NT2/D1 (cell line): ENCODE data around the gene ANG.

ENCODE experiments used
- DNase-seq: peaks from one replicate; pipeline ENCODE4 v3.0.0-alpha.2; 2011; ENCODE audit warnings: low read depth, low spot score
- H3K27me3 ChIP-seq: 2 replicates; pipeline ENCODE4 v1.6.0; 2011; ENCODE audit warnings: mild to moderate bottlenecking; ENCODE audit not compliant: insufficient read length, insufficient read depth
- H3K36me3 ChIP-seq: 2 replicates; pipeline ENCODE4 v1.6.1; 2011; ENCODE audit warnings: mild to moderate bottlenecking, low read length, mixed read lengths; ENCODE audit not compliant: insufficient read depth, insufficient read length
- H3K4me1 ChIP-seq: 2 replicates; pipeline ENCODE4 v1.5.1; 2011; ENCODE audit not compliant: insufficient read depth, insufficient read length
- H3K4me3 ChIP-seq: 2 replicates; pipeline ENCODE4 v1.5.1; 2011; ENCODE audit warnings: low read depth; ENCODE audit not compliant: insufficient read length
- H3K9ac ChIP-seq: 2 replicates; pipeline ENCODE4 v1.6.0; 2011; ENCODE audit warnings: low read depth; ENCODE audit not compliant: insufficient read length
- H3K9me3 ChIP-seq: 2 replicates; pipeline ENCODE4 v1.5.1; 2011; ENCODE audit warnings: mild to moderate bottlenecking, low read length; ENCODE audit not compliant: insufficient read depth
- SUZ12 ChIP-seq: IDR thresholded peaks from 2 replicates; pipeline ENCODE4 v1.6.1; 2011; ENCODE audit not compliant: insufficient read length, insufficient read depth; ENCODE audit errors: extremely low read depth
- YY1 ChIP-seq: IDR thresholded peaks from 2 replicates; pipeline ENCODE4 v1.6.1; 2011; ENCODE audit not compliant: insufficient read length, insufficient read depth
- ZNF274 ChIP-seq: IDR thresholded peaks from 2 replicates; pipeline ENCODE4 v1.6.1; 2011; ENCODE audit warnings: mild to moderate bottlenecking, low read depth, low read length

The ANG gene

GRCh38 chr14:20683125-20683890 is 5.3 kb upstream of the ANG start:
- Histone ChIP-seq H3K9ac (peak overlapping the region; percentile 94), H3K9me3 (no peaks in the 10 kb centered on the region), H3K4me3 (peak overlapping the region; percentile 86), H3K36me3 (no peaks in the 10 kb centered on the region), H3K27me3 (no peaks in the 10 kb centered on the region), H3K4me1 (no peaks in the 10 kb centered on the region)
- DNase-seq: no peak
- TF ChIP-seq ZNF274 (no peak), SUZ12 (no peak), YY1 (no peak)

DNA sequence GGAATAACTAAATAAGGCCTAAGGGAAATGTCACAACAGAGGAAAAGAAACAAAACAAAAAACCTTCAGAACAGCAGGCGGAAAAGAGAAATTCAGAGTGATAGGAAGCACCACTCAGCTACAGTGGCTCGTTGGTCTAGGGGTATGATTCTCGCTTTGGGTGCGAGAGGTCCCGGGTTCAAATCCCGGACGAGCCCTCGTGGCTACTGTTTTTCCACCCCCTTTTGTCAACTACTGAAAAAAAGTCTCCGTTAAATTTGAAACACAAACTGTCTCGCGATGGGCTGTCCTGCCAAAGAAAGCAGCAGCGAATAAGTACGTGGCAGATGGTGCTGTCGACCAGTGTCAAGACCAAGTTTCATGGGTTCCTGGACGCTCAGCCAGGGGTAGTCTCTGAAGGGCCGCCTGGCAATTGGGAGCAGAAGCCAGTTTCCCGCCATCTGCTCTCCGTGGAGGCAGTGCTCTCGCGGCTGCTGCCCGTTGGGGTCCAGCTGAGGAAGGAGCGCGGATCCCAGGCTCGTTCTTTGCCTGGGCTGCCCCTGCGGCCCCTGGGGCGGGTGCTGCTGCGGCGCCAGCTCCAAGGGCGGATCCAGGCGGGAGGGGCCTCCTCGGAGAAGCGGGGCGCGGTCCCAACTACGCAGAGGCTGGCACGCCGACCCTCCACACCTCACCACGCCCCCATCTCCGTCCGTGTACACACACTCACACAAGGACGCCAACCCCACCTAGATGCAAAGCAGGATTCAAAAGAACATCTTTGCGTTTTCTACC is 4.5 kb upstream of the ANG start, which contains the start of gene RNASE4:
Gene RNASE4 (plus strand): TSS at position 670 of the 771 bp plus-strand sequence. CDS start 14,812 bp downstream, outside the sequence.
- Histone ChIP-seq H3K9ac (peak within 1 kb of the TSS; percentile 78), H3K36me3 (no peaks in the 10 kb centered on the region), H3K27me3 (no peaks in the 10 kb centered on the region), H3K4me3 (peak within 1 kb of the TSS; percentile 86), H3K4me1 (no peaks in the 10 kb centered on the region), H3K9me3 (no peaks in the 10 kb centered on the region)
- TF ChIP-seq YY1 (no peak), ZNF274 (no peak), SUZ12 (no peak)
- no peak for DNase-seq

DNA sequence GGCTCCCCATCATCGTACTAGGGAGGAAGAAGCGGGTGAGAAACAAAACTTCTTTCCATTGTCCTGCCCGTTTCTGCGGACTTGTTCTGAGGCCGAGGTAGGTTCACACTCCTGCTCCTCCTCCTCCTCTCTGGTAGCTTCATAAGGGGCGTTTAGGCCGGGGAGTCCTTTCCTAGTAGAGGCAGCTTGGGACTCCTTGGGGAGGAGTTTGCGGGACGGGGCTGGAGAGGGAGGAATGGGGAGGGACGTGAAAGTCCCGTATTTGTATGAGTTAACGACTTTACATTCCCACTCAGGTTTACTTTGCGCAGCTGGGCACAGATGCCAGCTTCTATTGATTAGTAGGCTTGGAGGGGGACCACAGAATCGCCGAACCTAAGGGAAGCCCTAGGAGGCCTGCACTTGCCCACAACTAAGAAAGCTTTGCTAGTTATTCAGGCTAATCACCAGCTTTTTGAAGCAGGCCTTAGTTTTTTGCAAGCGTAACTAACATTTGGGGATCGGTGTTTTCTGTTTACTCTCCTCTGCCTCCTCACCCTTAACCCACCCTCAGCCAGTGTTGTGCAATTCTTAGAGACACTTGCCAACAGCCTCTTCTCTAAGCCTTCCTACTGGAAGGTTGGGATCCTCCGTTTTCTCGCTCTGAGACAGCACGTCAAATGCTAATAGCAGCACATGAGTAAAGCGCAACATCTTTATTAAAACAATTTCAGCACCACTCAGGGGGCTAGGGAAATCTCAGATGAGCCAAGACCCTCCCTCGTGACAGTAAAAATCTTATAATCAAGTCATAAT is 3.7 kb upstream of the ANG start:
- no peaks in the 10 kb centered on the region for H3K4me1 ChIP-seq
- peak overlapping the region; percentile 66 for H3K9ac ChIP-seq
- DNase-seq: no peak
- no peaks in the 10 kb centered on the region for H3K9me3 ChIP-seq
- no peaks in the 10 kb centered on the region for H3K27me3 ChIP-seq
- no peak for TF ChIP-seq YY1
- no peak for TF ChIP-seq SUZ12
- TF ChIP-seq ZNF274: no peak
- no peaks in the 10 kb centered on the region for H3K36me3 ChIP-seq
- peak overlapping the region; percentile 58 for H3K4me3 ChIP-seq

DNA sequence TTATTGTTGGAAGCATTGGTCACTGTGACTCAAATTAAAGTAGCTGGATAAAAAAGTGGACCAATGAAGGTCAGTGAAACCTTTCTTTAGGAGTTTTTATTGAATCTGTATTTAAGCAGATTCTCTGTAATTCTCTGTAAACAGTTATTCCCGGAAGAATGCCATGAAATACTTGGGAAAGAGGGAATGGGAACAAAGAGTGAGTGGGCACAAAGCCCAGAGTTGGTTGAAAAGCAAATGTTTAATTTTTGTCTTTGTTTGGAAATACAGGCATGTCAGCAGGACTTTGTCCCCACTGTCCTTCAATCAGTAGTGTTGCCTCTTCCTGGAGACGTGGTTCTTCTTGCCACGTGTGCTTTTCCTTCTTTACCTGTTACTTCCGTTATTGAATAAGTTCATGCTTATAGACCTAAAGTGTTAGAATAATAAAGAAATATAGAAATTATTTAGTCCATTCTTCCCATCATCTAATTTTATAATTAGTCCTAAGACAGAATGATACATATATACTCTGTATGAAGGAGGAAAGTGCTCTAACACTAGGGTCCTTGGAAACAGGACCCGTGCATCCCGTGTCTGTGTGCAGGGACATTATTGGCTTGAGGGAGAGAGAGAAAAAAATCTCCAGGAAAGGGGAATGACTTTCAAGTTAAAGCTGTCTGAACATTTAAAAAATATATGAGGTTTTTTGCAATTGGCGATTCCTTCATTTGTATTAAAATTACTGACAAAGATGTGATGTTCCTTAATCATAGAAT is 2.0 kb upstream of the ANG start:
- H3K9me3 ChIP-seq: no peaks in the 10 kb centered on the region
- H3K4me3 ChIP-seq: no peak overlapping the region
- DNase-seq: no peak
- no peaks in the 10 kb centered on the region for H3K4me1 ChIP-seq
- H3K36me3 ChIP-seq: no peaks in the 10 kb centered on the region
- TF ChIP-seq SUZ12 (no peak), ZNF274 (no peak), YY1 (no peak)
- H3K27me3 ChIP-seq: no peaks in the 10 kb centered on the region
- H3K9ac ChIP-seq: no peak overlapping the region

DNA sequence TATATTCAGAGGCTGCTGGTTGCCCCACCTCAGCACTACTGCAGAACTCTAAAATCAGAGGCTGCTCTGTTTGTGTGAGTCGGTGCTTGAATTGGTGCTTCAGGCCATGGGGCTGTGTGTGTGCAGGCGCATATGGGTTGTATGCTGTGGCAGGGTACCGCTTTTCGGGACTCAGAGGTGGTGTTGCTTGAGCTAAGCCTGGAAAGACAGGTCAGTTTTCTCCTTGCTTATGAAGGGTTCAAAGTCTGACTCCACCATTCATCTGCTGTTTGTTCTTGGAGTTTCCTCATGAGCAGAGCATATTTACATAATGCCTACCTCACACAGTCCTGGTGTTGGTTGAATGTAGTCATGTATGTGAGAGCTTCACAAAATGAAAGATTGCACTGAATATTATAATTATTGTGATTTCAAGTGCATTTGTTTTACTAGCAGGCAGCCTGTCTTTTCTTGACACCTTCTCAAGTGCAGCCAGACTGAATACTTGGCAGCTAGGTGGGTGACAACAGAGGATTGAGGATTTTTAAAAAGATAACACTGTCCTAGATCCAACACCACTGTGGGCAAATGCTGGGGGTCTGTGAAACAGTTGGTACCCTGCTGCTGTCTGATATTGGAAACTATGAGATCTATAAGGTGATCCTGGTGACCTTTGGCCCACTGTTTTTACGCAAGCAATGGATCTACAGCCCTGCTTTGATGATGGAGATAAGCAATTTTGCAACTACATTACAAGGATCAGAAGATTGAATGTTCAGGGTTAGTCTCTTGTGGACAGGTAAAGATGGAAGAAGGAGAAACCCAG is 1.0 kb upstream of the ANG start:
- no peak for DNase-seq
- Histone ChIP-seq H3K36me3 (no peaks in the 10 kb centered on the region), H3K9me3 (no peaks in the 10 kb centered on the region), H3K27me3 (no peaks in the 10 kb centered on the region), H3K9ac (no peak overlapping the region), H3K4me1 (no peaks in the 10 kb centered on the region), H3K4me3 (no peak overlapping the region)
- TF ChIP-seq ZNF274: no peak
- no peak for TF ChIP-seq YY1
- no peak for TF ChIP-seq SUZ12
